K562 (cell line): ENCODE results near the gene CSH1. TPM values are rescaled to one million over a fixed set of nuclear protein-coding genes. Genes with fewer than 3 reads are reported as not detected.
"Not testable (repeated sequence)": the region's sequence is repeated elsewhere in the genome, so short reads cannot be mapped to it uniquely, and the experiment has no call there.

Experiments used
- ATAC-seq: fragments of 200-7000 bp; cut with Tn5 transposase; 3 replicates; pipeline ENCODE4 v1.9.1; 2020; ENCODE audit warnings: moderate library complexity
- BruUV-seq: library from RNA; stranded (reverse); fragments of 400-500 nt; replicated peaks from 2 replicates; lab custom pipeline; 2021; lab: Mats Ljungman, UMichigan
- CTCF ChIA-PET: fragments of 300-600 bp; formaldehyde crosslinking; extraction: SDS; loops from one replicate; lab custom pipeline; 2021; ENCODE audit warnings: low intra/inter-chr PET ratio; lab: Yijun Ruan, JAX
- POLR2A ChIA-PET: fragments of 300-600, 350-650 bp; sonication (Branson Sonifier 250); formaldehyde crosslinking; extraction: SDS; loops from one replicate; lab custom pipeline; 2021; ENCODE audit warnings: antibody characterized with exemption, inconsistent platforms; lab: Yijun Ruan, JAX
- DNase-seq, 4 experiments: peaks; one replicate each; pipeline versions ENCODE4 v3.0.0 to v3.0.0-alpha.2; 2011 to 2018; ENCODE audit warnings: low spot score in 3 of 4, mixed read lengths in 3 of 4; ENCODE audit errors: extremely low read depth in 1 of 4
- FAIRE-seq: peaks from 2 replicates; lab custom pipeline; 2011; peaks lifted over from hg19 to GRCh38; lab: Jason Lieb, UNC
- H2AFZ ChIP-seq: 2 replicates; pipeline ENCODE4 v1.6.0; 2011; ENCODE audit warnings: low read depth, low read length, control low read depth, inconsistent platforms
- H3K27ac ChIP-seq: fragments of 200-600 bp; 3 replicates; pipeline ENCODE4 v1.8.0; 2011; ENCODE audit warnings: low read depth, mild to moderate bottlenecking, control low read depth, inconsistent platforms, low read length, moderate library complexity, mixed read lengths; ENCODE audit errors: extremely low read depth
- H3K27me3 ChIP-seq, 2 experiments: fragments of 300-600 bp in 1 of 2; 2 replicates in 1 of 2; 3 replicates in 1 of 2; pipeline versions ENCODE4 v1.6.0 to v1.8.0; 2011; ENCODE audit warnings: inconsistent platforms in 2 of 2, low read length in 2 of 2, mild to moderate bottlenecking in 1 of 2, mixed read lengths in 1 of 2, moderate library complexity in 1 of 2; ENCODE audit not compliant: control insufficient read depth in 2 of 2, insufficient read depth in 2 of 2
- H3K36me3 ChIP-seq: fragments of 300-600 bp; 3 replicates; pipeline ENCODE4 v1.8.0; 2011; ENCODE audit warnings: mild to moderate bottlenecking, low read length, inconsistent platforms; ENCODE audit not compliant: control insufficient read depth, insufficient read depth
- H3K4me1 ChIP-seq, 2 experiments: fragments of 200-600 bp in 1 of 2; replicated peaks in 1 of 2; 2 replicates in 1 of 2; 3 replicates in 1 of 2; pipeline versions ENCODE4 v1.5.1 to v1.8.0; 2011; ENCODE audit warnings: inconsistent platforms in 2 of 2, low read length in 2 of 2, mild to moderate bottlenecking in 1 of 2, mixed read lengths in 1 of 2, moderate library complexity in 1 of 2; ENCODE audit not compliant: control insufficient read depth in 2 of 2, insufficient read depth in 2 of 2
- H3K4me2 ChIP-seq: 2 replicates; pipeline ENCODE4 v1.6.1; 2011; ENCODE audit warnings: low read length, control low read depth, inconsistent platforms, mixed read lengths; ENCODE audit not compliant: insufficient read depth
- H3K4me3 ChIP-seq: fragments of 200-600 bp; sonication (generic), shearing (Covaris generic); 2 replicates; pipeline ENCODE4 v1.5.1; 2016; ENCODE audit warnings: control low read depth, inconsistent platforms
- H3K79me2 ChIP-seq: fragments of 200-600 bp; 3 replicates; pipeline ENCODE4 v1.8.0; 2011; ENCODE audit warnings: low read length, inconsistent platforms; ENCODE audit not compliant: control insufficient read depth, insufficient read depth
- H3K9ac ChIP-seq, 2 experiments: 2 replicates each; pipeline versions ENCODE4 v1.6.0 to v1.6.1; 2011; ENCODE audit warnings: low read depth in 2 of 2, low read length in 2 of 2, control low read depth in 1 of 2, inconsistent platforms in 1 of 2, mild to moderate bottlenecking in 1 of 2, mixed read lengths in 1 of 2; ENCODE audit not compliant: insufficient read depth in 1 of 2
- H3K9me1 ChIP-seq: one replicate; pipeline ENCODE4 v1.6.0; 2011; ENCODE audit warnings: inconsistent platforms, mild to moderate bottlenecking, low read length, moderate library complexity; ENCODE audit not compliant: control insufficient read depth, insufficient read depth
- H3K9me3 ChIP-seq: replicated peaks from 2 replicates; pipeline ENCODE4 v1.5.1; 2011; ENCODE audit warnings: low read depth, low read length, inconsistent platforms; ENCODE audit not compliant: control insufficient read depth, insufficient read depth
- H4K20me1 ChIP-seq: replicated peaks from 2 replicates; pipeline ENCODE4 v1.6.1; 2011; ENCODE audit warnings: low read length, inconsistent platforms, mixed read lengths; ENCODE audit not compliant: control insufficient read depth, insufficient read depth
- BCL6 ChIP-seq: fragments of 250-450 bp; sonication (Bioruptor Pico); IDR thresholded peaks from 2 replicates; pipeline ENCODE4 v1.4.0; 2020
- HSF4 ChIP-seq: fragments of 250-450 bp; sonication (Bioruptor Pico); IDR thresholded peaks from 2 replicates; pipeline ENCODE4 v2.1.2; 2022; ENCODE audit warnings: mild to moderate bottlenecking, moderate library complexity, borderline replicate concordance
- KAT2B ChIP-seq: IDR thresholded peaks from one replicate; pipeline ENCODE4 v1.6.1; 2012; ENCODE audit warnings: low read depth, mild to moderate bottlenecking, control low read depth, inconsistent platforms, low read length, moderate library complexity
- WGBS: fragments of 100-300 bp; shearing (Covaris generic); methylation state at CpG from one replicate; pipeline ENCODE4 v1.1.6; 2016; ENCODE audit warnings: low coverage, mixed read lengths; ENCODE audit not compliant: insufficient coverage; ENCODE audit errors: missing lambda C conversion rate; 5-methylcytosine and 5-hydroxymethylcytosine counted together
- in situ Hi-C: fragments of 300-500 bp; cut with MboI; formaldehyde crosslinking; loops from 4 replicates; pipeline ENCODE4 v1.15.0; 2018; ENCODE audit warnings: inconsistent platforms, mixed read lengths
- intact Hi-C: fragments of 100-400 bp; cut with micrococcal nuclease; formaldehyde crosslinking; loops from 2 replicates; pipeline ENCODE4 v1.14.2; 2022
- polyA plus RNA-seq, 8 experiments: library from polyadenylated mRNA; depleted of rRNA in 4 of 8; stranded (reverse) in 5 of 8; unstranded in 3 of 8; fragments of >200 nt; fragmentation: Nextera tagmentation in 2 of 8; fragmentation: Illumina TruSeq in 1 of 8; extraction: Ambion mirVana in 2 of 8; extraction: Trizol in 1 of 8; gene quantifications; 2 replicates each; pipeline versions ENCODE4 v1.2.1 to v1.2.3, GENCODE V29; 2011 to 2014; ENCODE audit warnings: inconsistent platforms in 1 of 8, missing spikeins in 1 of 8
- total RNA-seq, 7 experiments: library from RNA; depleted of rRNA in 6 of 7; stranded (reverse); fragments of >200 nt in 6 of 7; fragmentation: Illumina TruSeq in 2 of 7; extraction: Trizol in 2 of 7; gene quantifications; 2 replicates each; pipeline versions ENCODE4 v1.2.1 to v1.2.3, GENCODE V29; 2011 to 2021; ENCODE audit warnings: low replicate concordance in 1 of 7
- TF ChIP-seq, protein P1 (sequence below), 3 experiments: IDR thresholded peaks in 2 of 3; conservative IDR thresholded peaks in 1 of 3; 2 replicates each; pipeline ENCODE4 v1.5.1; 2011 to 2012; ENCODE audit warnings: low read length in 3 of 3, mild to moderate bottlenecking in 3 of 3, control low read depth in 2 of 3, improper control_type of control experiment in 1 of 3, inconsistent platforms in 1 of 3, low read depth in 1 of 3, mixed read lengths in 1 of 3, moderate library complexity in 1 of 3; ENCODE audit not compliant: insufficient read depth in 2 of 3

The CSH1 gene
- total and polyA plus RNA-seq, 9 of the 15 experiments (the other 6 are each of a cell fraction or from before 2014, with no cell fraction given), result not detected

DNA sequence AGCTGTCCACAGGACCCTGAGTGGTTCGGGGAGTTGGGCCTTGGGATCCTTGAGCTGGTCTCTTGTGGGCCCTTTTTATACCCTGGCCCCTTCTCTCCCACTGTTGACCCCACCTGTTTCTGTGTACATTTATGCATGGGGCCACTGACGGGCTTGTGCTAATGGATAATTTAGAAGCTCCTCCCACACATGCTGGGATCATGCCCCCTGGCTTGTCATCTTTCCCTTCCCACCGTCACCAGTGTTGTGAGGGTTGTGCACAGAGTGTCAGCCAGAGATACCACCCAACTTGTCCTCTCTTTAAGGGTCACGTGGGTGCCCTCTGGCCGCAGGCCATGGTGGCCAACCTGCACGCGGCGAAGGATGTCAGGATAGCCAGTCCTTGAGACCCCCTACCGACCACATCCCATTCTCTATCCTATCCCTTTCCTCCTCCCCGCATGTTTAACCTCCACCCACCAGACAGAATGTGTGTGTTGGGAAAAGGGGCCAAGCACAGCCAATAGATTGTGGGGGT, 22.5 kb upstream of the CSH1 start, which contains the start of gene GH1:
TSS of gene GH1 (minus strand) at position 51 of the 517 bp plus-strand sequence. CDS start 63 bp downstream, outside the sequence.
- not testable (repeated sequence) for H3K79me2 ChIP-seq, BruUV-seq, H3K4me2 ChIP-seq, H3K36me3 ChIP-seq, H3K4me1 ChIP-seq, H4K20me1 ChIP-seq, FAIRE-seq, H3K9me1 ChIP-seq, H3K9me3 ChIP-seq, ATAC-seq, H3K4me3 ChIP-seq, H3K27ac ChIP-seq
- peak within 1 kb of the TSS; percentile 63; the same call in 1 of the 2 replicates for H2AFZ ChIP-seq
- intact Hi-C loops (loop anchor here (1.0 to 10.0 kb wide), 6 partner anchors 28 to 366 kb away; partner anchors contain the start of gene ERN1), in situ Hi-C loops (loop anchor here (10.0 kb wide), 2 partner anchors 106 to 366 kb away; partner anchors contain the start of gene ICAM2)
- WGBS, result 20% methylated on average over 10 of the region's 10 CpGs
- H3K9ac ChIP-seq, result 0 out of 4 replicates have a peak within 1 kb of the TSS, but pooled peaks of 1 of the 2 experiments have one; percentile 26
- ChIA-PET CTCF (interaction anchor here (0.6 to 2.0 kb wide), 5 partner anchors 71 to 500 kb away, joined by 3 to 10 read pairs (median 4); no protein-coding TSS in a partner anchor), POLR2A (interaction anchor here (0.6 to 1.6 kb wide), 6 partner anchors 11 to 384 kb away, joined by 3 to 6 read pairs (median 4); no protein-coding TSS in a partner anchor)
- peaks cover 3 to 29% of the 10 kb centered on the region in 2 experiments; a peak in 4 of 5 replicates for H3K27me3 ChIP-seq
- DNase-seq, result peak in 1 of 4 experiments; percentile 5

DNA sequence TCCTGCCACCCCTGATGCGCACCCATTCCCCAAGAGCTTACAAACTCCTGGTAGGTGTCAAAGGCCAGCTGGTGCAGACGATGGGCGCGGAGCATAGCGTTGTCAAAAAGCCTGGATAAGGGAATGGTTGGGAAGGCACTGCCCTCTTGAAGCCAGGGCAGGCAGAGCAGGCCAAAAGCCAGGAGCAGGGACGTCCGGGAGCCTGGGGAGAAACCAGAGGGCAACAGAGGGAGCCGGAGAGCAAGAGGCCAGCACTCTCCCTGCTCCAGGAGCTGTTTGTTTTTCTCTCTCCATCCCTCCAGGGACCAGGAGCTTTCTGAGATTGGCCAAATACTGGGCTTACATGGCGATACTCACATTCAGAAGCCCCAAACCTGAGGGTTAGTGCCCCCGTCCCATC, 21.9 kb upstream of the CSH1 start:
- H3K27me3 ChIP-seq, result peaks cover 3 to 31% of the 10 kb centered on the region in 2 experiments; a peak in 4 of 5 replicates
- 0 out of 4 replicates have a peak overlapping the region, but pooled peaks of 1 of the 2 experiments have one; percentile 26 for H3K9ac ChIP-seq
- no peak overlapping the region for H3K4me2 ChIP-seq
- POLR2A ChIA-PET, result interaction anchor here (0.6 to 1.0 kb wide), 4 partner anchors 11 to 385 kb away, joined by 3 to 4 read pairs (median 3); no protein-coding TSS in a partner anchor
- H3K4me3 ChIP-seq, result no peak overlapping the region
- H3K9me3 ChIP-seq, result no peaks in the 10 kb centered on the region
- H3K4me1 ChIP-seq, result no peaks in the 10 kb centered on the region; a peak in 1 of 5 replicates
- H2AFZ ChIP-seq, result no peak overlapping the region
- H3K36me3 ChIP-seq, result no peaks in the 10 kb centered on the region
- in situ Hi-C loops, result loop anchor here (10.0 kb wide), 2 partner anchors 106 to 366 kb away; partner anchors contain the start of gene ICAM2
- CTCF ChIA-PET, result interaction anchor here (0.9 to 2.0 kb wide), 4 partner anchors 71 to 501 kb away, joined by 3 to 10 read pairs (median 4); no protein-coding TSS in a partner anchor
- H3K79me2 ChIP-seq, result no peaks in the 10 kb centered on the region
- H3K9me1 ChIP-seq, result no peaks in the 10 kb centered on the region
- no peak overlapping the region for H3K27ac ChIP-seq
- intact Hi-C loops, result loop anchor here (2.0 to 10.0 kb wide), 5 partner anchors 28 to 366 kb away; partner anchors contain the start of gene ERN1
- no peaks in the 10 kb centered on the region for H4K20me1 ChIP-seq
- no TSS peak for BruUV-seq
- no peak for ATAC-seq
- DNase-seq, result no peak
- no peak for FAIRE-seq
- WGBS, result 13% methylated on average over 7 of the region's 10 CpGs
- TF ChIP-seq, protein P1, sequence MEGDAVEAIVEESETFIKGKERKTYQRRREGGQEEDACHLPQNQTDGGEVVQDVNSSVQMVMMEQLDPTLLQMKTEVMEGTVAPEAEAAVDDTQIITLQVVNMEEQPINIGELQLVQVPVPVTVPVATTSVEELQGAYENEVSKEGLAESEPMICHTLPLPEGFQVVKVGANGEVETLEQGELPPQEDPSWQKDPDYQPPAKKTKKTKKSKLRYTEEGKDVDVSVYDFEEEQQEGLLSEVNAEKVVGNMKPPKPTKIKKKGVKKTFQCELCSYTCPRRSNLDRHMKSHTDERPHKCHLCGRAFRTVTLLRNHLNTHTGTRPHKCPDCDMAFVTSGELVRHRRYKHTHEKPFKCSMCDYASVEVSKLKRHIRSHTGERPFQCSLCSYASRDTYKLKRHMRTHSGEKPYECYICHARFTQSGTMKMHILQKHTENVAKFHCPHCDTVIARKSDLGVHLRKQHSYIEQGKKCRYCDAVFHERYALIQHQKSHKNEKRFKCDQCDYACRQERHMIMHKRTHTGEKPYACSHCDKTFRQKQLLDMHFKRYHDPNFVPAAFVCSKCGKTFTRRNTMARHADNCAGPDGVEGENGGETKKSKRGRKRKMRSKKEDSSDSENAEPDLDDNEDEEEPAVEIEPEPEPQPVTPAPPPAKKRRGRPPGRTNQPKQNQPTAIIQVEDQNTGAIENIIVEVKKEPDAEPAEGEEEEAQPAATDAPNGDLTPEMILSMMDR (IDR thresholded peaks at IDR 0.05 in 2 of 3, conservative IDR thresholded peaks at IDR 0.05 in 1 of 3; ENCODE audit: insufficient read depth in 2 of 3, low read depth in 1 of 3, low read length in 3 of 3), result peak in 2 of 3 experiments; percentile 4 to 12; a peak in 1 of 6 replicates
- TF ChIP-seq BCL6 (no peak), HSF4 (CRISPR knock-in tag) (no peak), KAT2B (no peak)
